Gastrocnemius medialis (tissue), 4 donors: ENCODE results near the gene SP140L.

Experiments used
- POLR2A ChIP-seq, 2 donors: fragments of 450-650 bp; IDR thresholded peaks; one replicate each; pipeline ENCODE4 v1.6.1; 2017; ENCODE audit warnings: antibody characterized with exemption in 2 of 2, mild to moderate bottlenecking in 2 of 2, moderate library complexity in 2 of 2
- TF ChIP-seq, protein P1 (sequence below), 5 experiments: fragments of 450-650 bp in 3 of 5; fragments of 200-600 bp in 2 of 5; sonication (generic) in 2 of 5; IDR thresholded peaks in 4 of 5; conservative IDR thresholded peaks in 1 of 5; 1 replicate in 4 of 5; 2 replicates in 1 of 5; pipeline ENCODE4 v1.5.1; 2016 to 2019; ENCODE audit warnings: antibody characterized with exemption in 5 of 5, mild to moderate bottlenecking in 3 of 5, moderate library complexity in 3 of 5

DNA sequence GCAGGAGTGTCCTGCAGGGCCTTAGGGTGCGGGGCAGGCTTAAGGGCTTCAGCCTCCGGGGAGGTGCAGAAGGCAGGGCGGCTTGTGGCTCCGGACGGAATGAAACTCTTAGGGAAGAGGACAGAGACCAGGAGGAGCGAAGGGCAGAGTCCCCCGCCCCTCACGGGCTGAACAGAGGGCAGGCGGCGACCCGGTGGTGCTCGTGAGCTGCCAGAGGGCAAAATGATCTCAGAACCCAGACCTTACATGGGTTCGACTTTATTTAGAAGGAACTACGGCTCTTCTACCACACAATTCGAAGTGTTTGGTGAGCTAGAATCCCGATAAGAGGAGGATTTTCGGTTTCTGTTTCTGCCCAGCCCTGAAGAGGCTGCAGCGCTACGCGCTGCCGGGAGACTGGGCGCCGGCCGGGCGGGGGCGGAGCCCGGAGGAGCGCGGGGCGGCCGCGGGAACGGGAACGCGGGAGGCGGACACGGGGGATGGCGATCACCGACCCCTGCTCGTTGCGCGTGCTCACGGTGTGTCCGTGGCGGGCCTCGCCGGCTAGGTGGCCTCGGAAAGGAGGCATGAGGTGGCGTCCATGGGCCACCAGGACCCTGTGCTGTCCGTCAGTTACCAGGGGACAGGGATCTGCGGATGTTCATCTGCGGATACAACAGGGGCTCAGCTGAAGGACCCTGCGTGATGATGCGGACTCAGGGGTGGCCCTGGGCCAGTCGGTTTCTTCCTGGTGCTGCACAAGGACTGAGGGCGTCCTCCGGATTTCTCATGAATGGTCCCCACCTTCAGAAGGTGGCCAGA lies 84.8 kb downstream of the SP140L start:
- peak; percentile 26 to 43 for TF ChIP-seq POLR2A (IDR thresholded peaks at IDR 0.05)
- TF ChIP-seq, protein P1, sequence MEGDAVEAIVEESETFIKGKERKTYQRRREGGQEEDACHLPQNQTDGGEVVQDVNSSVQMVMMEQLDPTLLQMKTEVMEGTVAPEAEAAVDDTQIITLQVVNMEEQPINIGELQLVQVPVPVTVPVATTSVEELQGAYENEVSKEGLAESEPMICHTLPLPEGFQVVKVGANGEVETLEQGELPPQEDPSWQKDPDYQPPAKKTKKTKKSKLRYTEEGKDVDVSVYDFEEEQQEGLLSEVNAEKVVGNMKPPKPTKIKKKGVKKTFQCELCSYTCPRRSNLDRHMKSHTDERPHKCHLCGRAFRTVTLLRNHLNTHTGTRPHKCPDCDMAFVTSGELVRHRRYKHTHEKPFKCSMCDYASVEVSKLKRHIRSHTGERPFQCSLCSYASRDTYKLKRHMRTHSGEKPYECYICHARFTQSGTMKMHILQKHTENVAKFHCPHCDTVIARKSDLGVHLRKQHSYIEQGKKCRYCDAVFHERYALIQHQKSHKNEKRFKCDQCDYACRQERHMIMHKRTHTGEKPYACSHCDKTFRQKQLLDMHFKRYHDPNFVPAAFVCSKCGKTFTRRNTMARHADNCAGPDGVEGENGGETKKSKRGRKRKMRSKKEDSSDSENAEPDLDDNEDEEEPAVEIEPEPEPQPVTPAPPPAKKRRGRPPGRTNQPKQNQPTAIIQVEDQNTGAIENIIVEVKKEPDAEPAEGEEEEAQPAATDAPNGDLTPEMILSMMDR (IDR thresholded peaks at IDR 0.05 in 4 of 5, conservative IDR thresholded peaks at IDR 0.05 in 1 of 5), result no peak
